IPS-18c (cell line): ENCODE measurements around the gene WNT11.

Source experiments
- H3K4me3 ChIP-seq: 2 replicates; pipeline ENCODE4 v1.7.0; 2013; ENCODE audit warnings: low read depth, mild to moderate bottlenecking, low read length, moderate library complexity; ENCODE audit not compliant: insufficient read depth
- H3K9me3 ChIP-seq: one replicate; pipeline ENCODE4 v1.6.1; 2013; ENCODE audit warnings: mild to moderate bottlenecking, low read length, moderate library complexity; ENCODE audit not compliant: control insufficient read depth, insufficient read depth

WNT11 gene

GRCh38 chr11:76229690-76230240 lies 23.5 kb upstream of the WNT11 start:
- Histone ChIP-seq H3K9me3 (no peaks in the 10 kb centered on the region), H3K4me3 (no peak overlapping the region)

- peaks cover 2% of the 10 kb centered on the region for H3K9me3 ChIP-seq
- H3K4me3 ChIP-seq = no peak overlapping the region
Observed at GRCh38 chr11:76228875-76229149, 22.5 kb upstream of the WNT11 start.

- H3K9me3 ChIP-seq = peaks cover 2% of the 10 kb centered on the region
- no peak overlapping the region for H3K4me3 ChIP-seq
Observed at GRCh38 chr11:76228071-76228874, 22.0 kb upstream of the WNT11 start.

GRCh38 chr11:76226626-76227025 lies 20.3 kb upstream of the WNT11 start:
- Histone ChIP-seq H3K4me3 (no peak overlapping the region), H3K9me3 (peaks cover 2% of the 10 kb centered on the region)

- H3K9me3 ChIP-seq = peaks cover 2% of the 10 kb centered on the region
- H3K4me3 ChIP-seq = no peak overlapping the region
Observed at GRCh38 chr11:76225122-76225611, 18.9 kb upstream of the WNT11 start.

GRCh38 chr11:76224461-76225121 lies 18.3 kb upstream of the WNT11 start:
- H3K9me3 ChIP-seq = peaks cover 2% of the 10 kb centered on the region
- H3K4me3 ChIP-seq = no peak overlapping the region

GRCh38 chr11:76221365-76221764 lies 15.1 kb upstream of the WNT11 start:
- H3K4me3 ChIP-seq = no peak overlapping the region
- H3K9me3 ChIP-seq = peaks cover 2% of the 10 kb centered on the region

GRCh38 chr11:76219243-76219642 lies 12.9 kb upstream of the WNT11 start:
- H3K9me3 ChIP-seq = no peaks in the 10 kb centered on the region
- no peak overlapping the region for H3K4me3 ChIP-seq

- H3K4me3 ChIP-seq = no peak overlapping the region
- no peaks in the 10 kb centered on the region for H3K9me3 ChIP-seq
Observed at GRCh38 chr11:76218449-76219178, 12.3 kb upstream of the WNT11 start.

- Histone ChIP-seq H3K9me3 (no peaks in the 10 kb centered on the region), H3K4me3 (no peak overlapping the region)
Observed at GRCh38 chr11:76217653-76218160, 11.4 kb upstream of the WNT11 start.

- no peak overlapping the region for H3K4me3 ChIP-seq
- no peaks in the 10 kb centered on the region for H3K9me3 ChIP-seq
Observed at GRCh38 chr11:76216536-76217325, 10.4 kb upstream of the WNT11 start.

GRCh38 chr11:76215941-76216340 lies 9.6 kb upstream of the WNT11 start:
- H3K4me3 ChIP-seq = no peak overlapping the region
- H3K9me3 ChIP-seq = no peaks in the 10 kb centered on the region

- no peak overlapping the region for H3K4me3 ChIP-seq
- no peaks in the 10 kb centered on the region for H3K9me3 ChIP-seq
Observed at GRCh38 chr11:76214968-76215548, 8.8 kb upstream of the WNT11 start.

- H3K9me3 ChIP-seq = no peaks in the 10 kb centered on the region
- no peak overlapping the region for H3K4me3 ChIP-seq
Observed at GRCh38 chr11:76214186-76214585, 7.9 kb upstream of the WNT11 start.

- peaks cover 3% of the 10 kb centered on the region for H3K9me3 ChIP-seq
- no peak overlapping the region for H3K4me3 ChIP-seq
Observed at GRCh38 chr11:76212086-76213035, 6.1 kb upstream of the WNT11 start.
